WTC11 (cell line): ENCODE measurements around the gene FHIP1A. TPM values are rescaled to one million over a fixed set of nuclear protein-coding genes. Genes with fewer than 3 reads are reported as not detected.

Source experiments
- ATAC-seq: fragments of 200-7000 bp; cut with Tn5 transposase; 2 replicates; pipeline ENCODE4 v1.10.0; 2021; ENCODE audit warnings: mild to moderate bottlenecking, moderate library complexity
- CTCF ChIA-PET: fragments of 300-600 bp; sonication (Branson Sonifier 250); formaldehyde crosslinking; loops from one replicate; lab custom pipeline; 2021; ENCODE audit warnings: antibody characterized with exemption; lab: Charles Lee
- POLR2A ChIA-PET: fragments of 350-600 bp; sonication (Branson Sonifier 250); formaldehyde crosslinking; loops from one replicate; lab custom pipeline; 2021; ENCODE audit warnings: antibody characterized with exemption; lab: Charles Lee
- DNase-seq: peaks from one replicate; pipeline ENCODE4 v3.0.0; 2021; ENCODE audit warnings: low spot score
- H3K27ac Mint-ChIP-seq: 2 replicates; pipeline ENCODE4 v1.8.0; 2021; ENCODE audit warnings: mixed read lengths
- H3K27me3 Mint-ChIP-seq: 2 replicates; pipeline ENCODE4 v1.8.0; 2021; ENCODE audit warnings: low read depth, mild to moderate bottlenecking, moderate library complexity, mixed read lengths
- H3K36me3 Mint-ChIP-seq: 2 replicates; pipeline ENCODE4 v1.8.0; 2021; ENCODE audit warnings: mixed read lengths
- H3K4me1 Mint-ChIP-seq: 2 replicates; pipeline ENCODE4 v1.8.0; 2022; ENCODE audit warnings: mixed read lengths
- H3K4me3 Mint-ChIP-seq: 2 replicates; pipeline ENCODE4 v1.8.0; 2021; ENCODE audit warnings: mild to moderate bottlenecking, moderate library complexity, mixed read lengths
- H3K9me3 Mint-ChIP-seq: 2 replicates; pipeline ENCODE4 v1.8.0; 2021; ENCODE audit warnings: mixed read lengths
- ESRRA ChIP-seq: sonication (generic); formaldehyde crosslinking; IDR thresholded peaks from 2 replicates; pipeline ENCODE4 v1.8.1; 2022; ENCODE audit warnings: mild to moderate bottlenecking, missing genetic modification reagents, borderline replicate concordance
- FOXP1 ChIP-seq: sonication (generic); formaldehyde crosslinking; IDR thresholded peaks from 2 replicates; pipeline ENCODE4 v1.8.0; 2022; ENCODE audit warnings: missing genetic modification reagents, mild to moderate bottlenecking, moderate library complexity, borderline replicate concordance
- GRHL2 ChIP-seq: fragments of 250-450 bp; sonication (Bioruptor Pico); IDR thresholded peaks from 2 replicates; pipeline ENCODE4 v1.8.0; 2022; ENCODE audit warnings: mild to moderate bottlenecking, moderate library complexity; ENCODE audit not compliant: insufficient replicate concordance, severe bottlenecking
- MXD4 ChIP-seq: fragments of 250-450 bp; sonication (Bioruptor Pico); IDR thresholded peaks from 2 replicates; pipeline ENCODE4 v1.8.0; 2021; ENCODE audit warnings: mild to moderate bottlenecking, moderate library complexity, borderline replicate concordance
- RELA ChIP-seq: sonication (generic); formaldehyde crosslinking; IDR thresholded peaks from 2 replicates; pipeline ENCODE4 v1.8.1; 2022; ENCODE audit warnings: missing genetic modification reagents, mild to moderate bottlenecking, borderline replicate concordance
- SMAD3 ChIP-seq: sonication (generic); formaldehyde crosslinking; IDR thresholded peaks from 2 replicates; pipeline ENCODE4 v1.8.0; 2022; ENCODE audit warnings: missing genetic modification reagents, mild to moderate bottlenecking, borderline replicate concordance
- SMAD4 ChIP-seq: sonication (generic); formaldehyde crosslinking; IDR thresholded peaks from 2 replicates; pipeline ENCODE4 v1.8.0; 2022; ENCODE audit warnings: mild to moderate bottlenecking, missing genetic modification reagents
- TEAD4 ChIP-seq: sonication (generic); formaldehyde crosslinking; IDR thresholded peaks from 2 replicates; pipeline ENCODE4 v1.8.0; 2022; ENCODE audit warnings: mild to moderate bottlenecking, missing genetic modification reagents
- ZNF219 ChIP-seq: sonication (generic); formaldehyde crosslinking; IDR thresholded peaks from 2 replicates; pipeline ENCODE4 v1.8.0; 2023; ENCODE audit warnings: missing genetic modification reagents, mild to moderate bottlenecking, borderline replicate concordance
- ZNF423 ChIP-seq: fragments of 250-450 bp; sonication (Bioruptor Pico); IDR thresholded peaks from 2 replicates; pipeline ENCODE4 v2.1.2; 2022; ENCODE audit warnings: mild to moderate bottlenecking, moderate library complexity
- total RNA-seq: library from RNA; stranded (reverse); gene quantifications from 3 replicates; pipeline ENCODE4 v1.2.3, GENCODE V29; 2021
- TF ChIP-seq, protein P1 (sequence below): sonication (generic); formaldehyde crosslinking; IDR thresholded peaks from 2 replicates; pipeline ENCODE4 v1.8.1; 2023; ENCODE audit warnings: mild to moderate bottlenecking, moderate library complexity, missing genetic modification reagents
- TF ChIP-seq, protein P2 (sequence below): sonication (generic); formaldehyde crosslinking; IDR thresholded peaks from 2 replicates; pipeline ENCODE4 v1.8.1; 2022; ENCODE audit warnings: missing genetic modification reagents, borderline replicate concordance
- TF ChIP-seq, protein P3 (sequence below): sonication (generic); formaldehyde crosslinking; IDR thresholded peaks from 2 replicates; pipeline ENCODE4 v1.8.1; 2023; ENCODE audit warnings: mild to moderate bottlenecking, missing genetic modification reagents
- TF ChIP-seq, protein P4 (sequence below): sonication (generic); formaldehyde crosslinking; conservative IDR thresholded peaks from 2 replicates; pipeline ENCODE4 v1.8.1; 2022; ENCODE audit warnings: mild to moderate bottlenecking, missing genetic modification reagents
- TF ChIP-seq, protein P5 (sequence below): sonication (generic); formaldehyde crosslinking; IDR thresholded peaks from 2 replicates; pipeline ENCODE4 v1.8.1; 2022; ENCODE audit warnings: mild to moderate bottlenecking, moderate library complexity, missing genetic modification reagents
- TF ChIP-seq, protein P6 (sequence below): fragments of 250-450 bp; sonication (Bioruptor Pico); conservative IDR thresholded peaks from 2 replicates; pipeline ENCODE4 v1.9.0; 2021; ENCODE audit warnings: mild to moderate bottlenecking

FHIP1A gene
- total RNA-seq, 1 experiment from 2014 or later = 68.6 TPM

DNA sequence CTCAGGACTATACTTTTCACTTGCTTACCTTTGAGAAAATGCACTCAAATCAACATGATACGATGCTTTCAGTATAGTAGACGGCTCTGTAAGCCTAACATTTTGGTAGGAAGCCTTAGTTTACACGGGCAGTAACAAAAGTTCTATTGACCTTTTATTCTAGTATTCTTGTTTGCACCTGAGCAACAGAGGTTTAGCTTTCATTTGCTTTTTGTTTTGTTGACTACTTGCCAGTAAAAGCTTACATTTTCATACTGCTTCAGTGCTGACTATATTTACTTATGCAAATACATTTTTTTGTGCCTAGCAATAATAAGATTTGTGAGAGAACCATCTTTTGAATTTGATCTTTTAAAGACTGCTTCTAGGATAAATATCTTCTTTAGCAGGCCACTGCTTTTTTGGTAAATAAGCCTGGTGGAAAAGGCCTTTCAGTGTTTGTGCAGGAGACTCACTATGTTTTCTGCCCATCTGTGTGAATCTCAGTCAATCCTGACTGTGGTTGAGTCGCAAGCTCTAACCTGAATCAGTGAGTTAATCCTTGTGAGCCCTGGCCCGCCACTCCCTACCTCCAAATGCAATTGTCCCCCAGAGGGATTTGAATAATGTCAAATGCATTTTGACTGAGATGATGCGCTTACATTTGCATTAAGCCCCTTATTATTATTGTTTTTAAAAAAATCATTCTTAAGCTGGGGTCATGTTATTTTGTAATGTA, 21.9 kb downstream of the FHIP1A start:
- Mint-ChIP-seq H3K36me3 (no peaks in the 10 kb centered on the region), H3K4me1 (peaks cover 75% of the 10 kb centered on the region), H3K4me3 (no peak overlapping the region; the same call in 1 of the 2 replicates), H3K27me3 (no peaks in the 10 kb centered on the region), H3K9me3 (peaks cover under 1% of the 10 kb centered on the region), H3K27ac (peak overlapping the region; percentile 85)
- DNase-seq (no peak), ATAC-seq (peak; percentile 70)
- ChIA-PET POLR2A (no interaction called here), CTCF (interaction anchor here (0.6 kb wide), 1 partner anchor 265 kb away, joined by 3 read pairs; no protein-coding TSS in a partner anchor)
- TF ChIP-seq TEAD4 = no peak

DNA sequence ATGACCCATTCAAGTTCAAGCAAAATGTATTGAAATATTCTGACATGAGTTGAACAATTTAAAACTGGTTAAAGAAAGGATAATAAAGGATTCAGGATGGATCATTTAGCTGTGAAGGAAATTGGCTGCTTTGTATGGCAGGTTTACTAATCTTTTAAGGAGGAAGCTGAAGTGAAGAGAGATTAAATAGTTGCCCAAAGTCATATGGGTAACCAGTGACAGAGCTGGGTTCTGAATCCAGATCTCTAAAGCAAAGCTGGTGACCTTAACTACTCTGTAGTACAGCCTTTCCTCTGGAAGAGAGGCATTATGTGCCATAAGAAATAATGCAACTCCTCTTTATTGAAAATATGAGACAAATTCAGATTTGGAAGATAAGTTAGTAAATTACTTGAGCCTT, 22.8 kb downstream of the FHIP1A start:
- Mint-ChIP-seq H3K27ac (no peak overlapping the region), H3K4me3 (no peak overlapping the region), H3K9me3 (no peaks in the 10 kb centered on the region), H3K27me3 (no peaks in the 10 kb centered on the region), H3K4me1 (peaks cover 72% of the 10 kb centered on the region), H3K36me3 (no peaks in the 10 kb centered on the region)
- TF ChIP-seq ESRRA (CRISPR knock-in tag) = no peak
- TF ChIP-seq, protein P1, sequence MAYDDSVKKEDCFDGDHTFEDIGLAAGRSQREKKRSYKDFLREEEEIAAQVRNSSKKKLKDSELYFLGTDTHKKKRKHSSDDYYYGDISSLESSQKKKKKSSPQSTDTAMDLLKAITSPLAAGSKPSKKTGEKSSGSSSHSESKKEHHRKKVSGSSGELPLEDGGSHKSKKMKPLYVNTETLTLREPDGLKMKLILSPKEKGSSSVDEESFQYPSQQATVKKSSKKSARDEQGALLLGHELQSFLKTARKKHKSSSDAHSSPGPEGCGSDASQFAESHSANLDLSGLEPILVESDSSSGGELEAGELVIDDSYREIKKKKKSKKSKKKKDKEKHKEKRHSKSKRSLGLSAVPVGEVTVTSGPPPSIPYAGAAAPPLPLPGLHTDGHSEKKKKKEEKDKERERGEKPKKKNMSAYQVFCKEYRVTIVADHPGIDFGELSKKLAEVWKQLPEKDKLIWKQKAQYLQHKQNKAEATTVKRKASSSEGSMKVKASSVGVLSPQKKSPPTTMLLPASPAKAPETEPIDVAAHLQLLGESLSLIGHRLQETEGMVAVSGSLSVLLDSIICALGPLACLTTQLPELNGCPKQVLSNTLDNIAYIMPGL (CRISPR knock-in tag) = no peak
- ATAC-seq = no peak
- DNase-seq = no peak
- CTCF ChIA-PET = no interaction called here
- POLR2A ChIA-PET = no interaction called here

DNA sequence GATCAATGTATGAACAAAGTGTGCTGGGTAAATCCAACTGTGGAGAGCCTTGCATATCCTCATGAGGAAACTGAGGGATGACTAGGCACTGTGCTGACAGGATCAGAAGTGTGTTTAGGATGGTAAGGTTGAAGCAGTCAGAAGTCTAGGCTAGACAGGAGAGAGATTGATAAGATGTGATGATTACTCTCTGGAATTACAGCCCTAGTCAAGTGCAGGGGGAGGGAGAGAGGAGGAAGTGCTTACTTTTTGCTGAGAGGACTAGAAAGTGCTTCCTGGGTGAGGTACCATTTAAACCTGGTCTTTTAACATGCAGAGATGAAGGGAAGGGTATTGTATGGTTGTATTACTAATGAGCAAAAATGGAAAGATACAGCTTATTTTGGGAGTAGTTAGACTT, 23.7 kb downstream of the FHIP1A start:
- CTCF ChIA-PET = no interaction called here
- Mint-ChIP-seq H3K4me3 (no peak overlapping the region), H3K4me1 (peaks cover 65% of the 10 kb centered on the region), H3K27ac (peak overlapping the region; percentile 34; the same call in 1 of the 2 replicates)
- TF ChIP-seq RELA (CRISPR knock-in tag) (no peak), GRHL2 (CRISPR knock-in tag) (no peak), MXD4 (no peak), SMAD4 (no peak), ZNF423 (CRISPR knock-in tag) (no peak), SMAD3 (no peak), FOXP1 (CRISPR knock-in tag) (no peak), ZNF219 (CRISPR knock-in tag) (no peak)
- TF ChIP-seq, protein P2, sequence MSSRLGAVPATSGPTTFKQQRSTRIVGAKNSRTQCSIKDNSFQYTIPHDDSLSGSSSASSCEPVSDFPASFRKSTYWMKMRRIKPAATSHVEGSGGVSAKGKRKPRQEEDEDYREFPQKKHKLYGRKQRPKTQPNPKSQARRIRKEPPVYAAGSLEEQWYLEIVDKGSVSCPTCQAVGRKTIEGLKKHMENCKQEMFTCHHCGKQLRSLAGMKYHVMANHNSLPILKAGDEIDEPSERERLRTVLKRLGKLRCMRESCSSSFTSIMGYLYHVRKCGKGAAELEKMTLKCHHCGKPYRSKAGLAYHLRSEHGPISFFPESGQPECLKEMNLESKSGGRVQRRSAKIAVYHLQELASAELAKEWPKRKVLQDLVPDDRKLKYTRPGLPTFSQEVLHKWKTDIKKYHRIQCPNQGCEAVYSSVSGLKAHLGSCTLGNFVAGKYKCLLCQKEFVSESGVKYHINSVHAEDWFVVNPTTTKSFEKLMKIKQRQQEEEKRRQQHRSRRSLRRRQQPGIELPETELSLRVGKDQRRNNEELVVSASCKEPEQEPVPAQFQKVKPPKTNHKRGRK (CRISPR knock-in tag) = no peak
- TF ChIP-seq, protein P3, sequence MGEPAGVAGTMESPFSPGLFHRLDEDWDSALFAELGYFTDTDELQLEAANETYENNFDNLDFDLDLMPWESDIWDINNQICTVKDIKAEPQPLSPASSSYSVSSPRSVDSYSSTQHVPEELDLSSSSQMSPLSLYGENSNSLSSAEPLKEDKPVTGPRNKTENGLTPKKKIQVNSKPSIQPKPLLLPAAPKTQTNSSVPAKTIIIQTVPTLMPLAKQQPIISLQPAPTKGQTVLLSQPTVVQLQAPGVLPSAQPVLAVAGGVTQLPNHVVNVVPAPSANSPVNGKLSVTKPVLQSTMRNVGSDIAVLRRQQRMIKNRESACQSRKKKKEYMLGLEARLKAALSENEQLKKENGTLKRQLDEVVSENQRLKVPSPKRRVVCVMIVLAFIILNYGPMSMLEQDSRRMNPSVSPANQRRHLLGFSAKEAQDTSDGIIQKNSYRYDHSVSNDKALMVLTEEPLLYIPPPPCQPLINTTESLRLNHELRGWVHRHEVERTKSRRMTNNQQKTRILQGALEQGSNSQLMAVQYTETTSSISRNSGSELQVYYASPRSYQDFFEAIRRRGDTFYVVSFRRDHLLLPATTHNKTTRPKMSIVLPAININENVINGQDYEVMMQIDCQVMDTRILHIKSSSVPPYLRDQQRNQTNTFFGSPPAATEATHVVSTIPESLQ (CRISPR knock-in tag) = no peak
- TF ChIP-seq, protein P4, sequence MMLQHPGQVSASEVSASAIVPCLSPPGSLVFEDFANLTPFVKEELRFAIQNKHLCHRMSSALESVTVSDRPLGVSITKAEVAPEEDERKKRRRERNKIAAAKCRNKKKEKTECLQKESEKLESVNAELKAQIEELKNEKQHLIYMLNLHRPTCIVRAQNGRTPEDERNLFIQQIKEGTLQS (CRISPR knock-in tag) = no peak
- TF ChIP-seq, protein P5, sequence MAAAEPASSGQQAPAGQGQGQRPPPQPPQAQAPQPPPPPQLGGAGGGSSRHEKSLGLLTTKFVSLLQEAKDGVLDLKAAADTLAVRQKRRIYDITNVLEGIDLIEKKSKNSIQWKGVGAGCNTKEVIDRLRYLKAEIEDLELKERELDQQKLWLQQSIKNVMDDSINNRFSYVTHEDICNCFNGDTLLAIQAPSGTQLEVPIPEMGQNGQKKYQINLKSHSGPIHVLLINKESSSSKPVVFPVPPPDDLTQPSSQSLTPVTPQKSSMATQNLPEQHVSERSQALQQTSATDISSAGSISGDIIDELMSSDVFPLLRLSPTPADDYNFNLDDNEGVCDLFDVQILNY (CRISPR knock-in tag) = no peak
- TF ChIP-seq, protein P6, sequence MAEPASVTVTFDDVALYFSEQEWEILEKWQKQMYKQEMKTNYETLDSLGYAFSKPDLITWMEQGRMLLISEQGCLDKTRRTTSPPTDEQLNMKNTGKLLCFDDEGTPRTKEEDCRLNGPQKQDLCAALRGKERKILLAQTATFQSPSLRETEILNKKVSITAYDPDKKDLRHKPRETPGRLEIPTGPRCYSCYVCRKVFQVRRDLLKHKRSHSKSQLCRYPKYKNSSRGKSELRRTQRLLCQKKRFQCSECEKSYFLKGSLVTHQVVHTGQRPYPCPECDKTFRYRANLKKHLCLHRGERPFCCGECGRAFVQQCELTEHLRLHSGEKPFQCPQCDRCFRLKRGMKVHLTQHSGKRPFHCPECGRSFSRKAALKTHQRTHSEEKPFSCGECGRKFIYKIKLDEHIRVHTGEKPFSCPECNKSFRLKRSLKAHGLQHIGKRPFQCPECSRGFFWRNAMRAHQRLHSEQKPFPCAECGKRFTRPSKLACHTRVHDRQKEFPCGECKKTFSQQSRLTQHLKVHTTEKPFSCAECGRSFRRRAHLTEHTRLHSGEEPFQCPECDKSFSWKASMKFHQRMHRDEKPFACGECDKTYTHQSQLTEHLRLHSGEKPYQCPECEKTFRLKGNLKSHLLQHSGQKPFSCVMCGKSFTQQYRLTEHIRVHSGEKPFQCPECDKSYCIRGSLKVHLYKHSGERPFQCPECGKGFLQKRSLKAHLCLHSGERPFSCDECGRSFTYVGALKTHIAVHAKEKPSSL (CRISPR knock-in tag) = no peak
- TF ChIP-seq, all 79 proteins: peak for 0
- ATAC-seq (no peak; the same call in 1 of the 2 replicates), DNase-seq (no peak)
- Mint-ChIP-seq H3K27me3 (no peaks in the 10 kb centered on the region), H3K36me3 (no peaks in the 10 kb centered on the region), H3K9me3 (no peaks in the 10 kb centered on the region)
- POLR2A ChIA-PET = no interaction called here
